ENCODE results near the gene SLC44A1. TPM values are rescaled to one million over a fixed set of nuclear protein-coding genes. Genes with fewer than 3 reads are reported as not detected.

SLC44A1 gene
- total RNA-seq, 2 donors from 2014 or later, result 147 to 157 TPM

DNA sequence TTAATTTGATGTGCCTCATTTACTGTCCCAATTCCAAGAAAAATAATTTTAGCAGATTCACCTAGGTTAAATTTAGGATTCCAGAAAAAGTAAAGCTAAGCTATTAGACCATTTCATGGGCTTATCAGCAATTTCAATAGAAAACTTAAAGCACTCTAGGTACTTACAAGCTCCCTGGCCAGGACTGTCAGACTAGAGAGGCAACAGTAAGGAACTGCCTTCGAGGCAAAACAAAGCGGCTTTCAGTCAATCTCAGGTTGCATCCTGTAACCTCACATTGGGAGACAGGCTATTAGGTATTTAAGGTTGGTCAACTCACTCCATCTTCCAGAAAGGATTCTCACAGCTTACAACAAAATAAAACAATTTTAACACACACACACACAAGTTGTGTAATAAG, 154.7 kb downstream of the SLC44A1 start:
- no peak for DNase-seq
- no peak for ATAC-seq
- intact Hi-C loops (cut with DNase I, micrococcal nuclease), result no loop called here

- intact Hi-C loops (cut with DNase I, micrococcal nuclease), result no loop called here
- DNase-seq, result no peak
- ATAC-seq, result peak; percentile 11
Measured at GRCh38 chr9:105401651-105402050, 157.2 kb downstream of the SLC44A1 start.

GRCh38 chr9:105403552-105404248, 159.2 kb downstream of the SLC44A1 start:
- no peak for DNase-seq
- peak; percentile 45 for ATAC-seq
- intact Hi-C loops (cut with DNase I, micrococcal nuclease), result no loop called here

- no peak for ATAC-seq
- intact Hi-C loops (cut with DNase I, micrococcal nuclease), result no loop called here
- DNase-seq, result no peak
Measured at GRCh38 chr9:105405514-105406131, 161.2 kb downstream of the SLC44A1 start.

- intact Hi-C loops (cut with DNase I, micrococcal nuclease), result no loop called here
Measured at GRCh38 chr9:105406369-105406768, 161.9 kb downstream of the SLC44A1 start.

DNA sequence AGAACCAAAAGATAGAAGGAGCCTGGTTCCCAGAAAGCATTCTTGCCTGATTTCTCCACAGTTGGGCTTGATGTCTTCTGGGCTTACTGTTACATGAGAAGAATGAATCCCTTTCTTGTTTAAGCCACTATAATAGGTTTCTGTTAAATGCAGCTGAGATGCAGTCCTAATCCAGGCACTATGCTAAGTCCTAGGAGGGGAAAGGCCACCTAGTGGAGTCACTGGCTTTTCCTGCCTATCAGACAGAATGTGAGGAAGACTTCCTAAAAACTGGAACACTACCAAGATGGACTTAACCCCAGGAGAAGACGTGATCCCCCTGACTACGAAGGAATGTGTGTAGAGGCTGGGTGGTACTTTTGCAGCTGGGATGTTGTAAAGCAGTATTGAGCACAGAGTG, 169.1 kb downstream of the SLC44A1 start:
- DNase-seq (peak in 1 of 2 donors; percentile 23), ATAC-seq (peak; percentile 74)
- intact Hi-C loops (cut with DNase I, micrococcal nuclease), result loop anchor here in 1 of 2 donors (10.0 kb wide), 2 partner anchors 259 to 499 kb away; no protein-coding TSS in a partner anchor

More at GRCh38 chr9:105406369-105406768, 161.9 kb downstream of the SLC44A1 start:
- ATAC-seq, result no peak
- no peak for DNase-seq

GRCh38 chr9:105414947-105415661, 170.7 kb downstream of the SLC44A1 start:
- peak in 1 of 2 donors; percentile 56 for DNase-seq
- ATAC-seq, result peak; percentile 62
- intact Hi-C loops (cut with DNase I, micrococcal nuclease), result loop anchor here in 1 of 2 donors (5.0 to 10.0 kb wide), 3 partner anchors 260 to 563 kb away; no protein-coding TSS in a partner anchor

- DNase-seq (no peak), ATAC-seq (no peak)
- intact Hi-C loops (cut with DNase I, micrococcal nuclease), result loop anchor here in 1 of 2 donors (5.0 to 10.0 kb wide), 3 partner anchors 261 to 563 kb away; no protein-coding TSS in a partner anchor
Measured at GRCh38 chr9:105415662-105415980, 171.2 kb downstream of the SLC44A1 start.

GRCh38 chr9:105416840-105417239, 172.4 kb downstream of the SLC44A1 start:
- intact Hi-C loops (cut with DNase I, micrococcal nuclease), result loop anchor here in 1 of 2 donors (5.0 to 10.0 kb wide), 3 partner anchors 262 to 565 kb away; no protein-coding TSS in a partner anchor
- DNase-seq (no peak), ATAC-seq (peak; percentile 27)

GRCh38 chr9:105418588-105419500, 174.4 kb downstream of the SLC44A1 start:
- intact Hi-C loops (cut with DNase I, micrococcal nuclease), result loop anchor here in 1 of 2 donors (5.0 to 10.0 kb wide), 3 partner anchors 264 to 567 kb away; no protein-coding TSS in a partner anchor
- ATAC-seq (no peak), DNase-seq (no peak)

DNA sequence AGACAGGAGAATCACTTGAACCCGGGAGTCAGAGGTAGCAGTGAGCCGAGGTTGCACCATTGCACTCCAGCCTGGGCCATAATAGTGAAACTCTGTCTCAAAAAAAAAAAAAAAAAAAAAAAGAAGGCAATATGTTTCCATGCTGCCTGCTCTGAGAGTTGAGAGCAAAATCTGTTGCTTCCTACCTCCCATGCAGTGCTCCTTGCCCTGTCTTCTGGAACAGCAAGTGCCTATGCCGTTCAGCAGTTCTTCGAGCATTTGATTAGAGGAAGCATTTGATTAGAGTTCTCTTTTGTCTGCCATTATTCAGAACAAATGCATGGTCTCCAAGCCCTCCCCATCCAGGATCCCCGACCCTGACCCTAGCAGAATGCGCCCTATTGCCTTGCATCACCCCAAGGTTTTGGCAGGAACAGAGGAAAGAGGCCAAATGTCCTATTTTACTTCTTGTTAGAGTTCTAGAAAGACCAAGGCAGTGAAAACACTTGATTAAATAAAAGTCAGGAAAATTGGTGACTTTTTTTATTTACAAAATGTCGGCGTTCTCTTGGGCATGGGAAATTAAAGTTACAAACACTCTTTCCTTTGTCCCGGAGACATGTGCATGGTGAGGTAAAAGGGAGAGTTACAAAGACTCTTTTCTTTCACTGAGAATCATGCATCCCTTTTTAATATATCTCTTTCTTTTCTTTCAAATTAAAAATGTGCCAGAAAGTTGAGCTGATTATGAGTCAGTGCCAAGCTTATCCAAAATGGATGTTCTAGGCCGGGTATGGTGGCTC, 175.6 kb downstream of the SLC44A1 start:
- ATAC-seq, result no peak
- no peak for DNase-seq
- intact Hi-C loops (cut with DNase I, micrococcal nuclease), result loop anchor here in 1 of 2 donors (5.0 to 10.0 kb wide), 3 partner anchors 265 to 568 kb away; no protein-coding TSS in a partner anchor

GRCh38 chr9:105421154-105421553, 176.7 kb downstream of the SLC44A1 start:
- intact Hi-C loops (cut with DNase I, micrococcal nuclease), result no loop called here
- ATAC-seq, result no peak
- no peak for DNase-seq

DNA sequence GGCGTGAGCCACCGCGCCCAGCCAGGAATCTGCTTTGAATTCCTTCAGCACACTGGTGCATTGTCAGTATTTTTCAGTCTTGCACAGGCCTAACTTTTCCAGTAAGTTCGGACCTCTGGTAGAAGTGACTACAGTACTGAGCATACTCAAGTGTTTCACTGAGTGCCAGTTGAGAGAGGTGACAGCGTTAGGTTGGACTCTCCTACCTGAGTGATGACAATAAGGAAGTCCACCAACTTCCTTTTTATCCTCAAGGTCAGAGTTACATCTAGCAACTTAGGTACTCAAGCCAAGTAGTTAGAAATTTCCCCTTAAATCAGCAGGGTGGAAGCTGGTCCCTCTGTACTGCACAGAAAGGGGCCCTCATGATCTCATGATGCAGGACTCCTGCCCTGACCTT, 177.4 kb downstream of the SLC44A1 start:
- intact Hi-C loops (cut with DNase I, micrococcal nuclease), result no loop called here
- DNase-seq, result no peak
- ATAC-seq, result peak; percentile 89

GRCh38 chr9:105425816-105426433, 181.5 kb downstream of the SLC44A1 start:
- ATAC-seq (peak; percentile 66), DNase-seq (no peak)
- intact Hi-C loops (cut with DNase I, micrococcal nuclease), result no loop called here

GRCh38 chr9:105426657-105427056, 182.2 kb downstream of the SLC44A1 start:
- ATAC-seq, result no peak
- intact Hi-C loops (cut with DNase I, micrococcal nuclease), result no loop called here
- DNase-seq, result no peak

- ATAC-seq (peak; percentile 72), DNase-seq (peak in 1 of 2 donors; percentile 28)
- intact Hi-C loops (cut with DNase I, micrococcal nuclease), result no loop called here
Measured at GRCh38 chr9:105431424-105432246, 187.2 kb downstream of the SLC44A1 start.

Measured in left colon (tissue), 2 donors.